Upper lobe of left lung (tissue), 6 donors: ENCODE data around the gene GPN2. TPM values are rescaled to one million over a fixed set of nuclear protein-coding genes. Genes with fewer than 3 reads are reported as not detected.

ENCODE experiments used
- ATAC-seq, 2 donors: fragments of 200-7000 bp; cut with Tn5 transposase; one replicate each; pipeline ENCODE4 v1.9.1; 2022; ENCODE audit warnings: mild to moderate bottlenecking in 2 of 2, moderate library complexity in 2 of 2; ENCODE audit not compliant: low FRiP score in 2 of 2
- DNase-seq, 2 donors: peaks; one replicate each; pipeline ENCODE4 v3.0.0-alpha.2; 2019 to 2020
- H3K27ac ChIP-seq, 4 donors: fragments of 200-600 bp; sonication (generic); one replicate each; pipeline ENCODE4 v1.5.1; 2016 to 2019
- H3K27me3 ChIP-seq, 4 donors: fragments of 200-600 bp; sonication (generic); one replicate each; pipeline ENCODE4 v1.5.1; 2017 to 2019
- H3K36me3 ChIP-seq, 4 donors: fragments of 200-600 bp; sonication (generic); one replicate each; pipeline ENCODE4 v1.5.1; 2016 to 2019
- H3K4me1 ChIP-seq, 4 donors: fragments of 200-600 bp; sonication (generic); one replicate each; pipeline ENCODE4 v1.5.1; 2018 to 2019
- H3K4me3 ChIP-seq, 4 donors: fragments of 200-600 bp; sonication (generic); one replicate each; pipeline ENCODE4 v1.5.1; 2017 to 2019; ENCODE audit warnings: mild to moderate bottlenecking in 2 of 4, moderate library complexity in 1 of 4
- H3K9me3 ChIP-seq, 4 donors: fragments of 200-600 bp; sonication (generic); one replicate each; pipeline ENCODE4 v1.5.1; 2018 to 2019
- CTCF ChIP-seq, 6 experiments: fragments of 450-650 bp in 4 of 6; fragments of 200-600 bp in 2 of 6; sonication (generic) in 2 of 6; IDR thresholded peaks; one replicate each; pipeline ENCODE4 v1.5.1; 2016 to 2019; ENCODE audit warnings: antibody characterized with exemption in 6 of 6
- EP300 ChIP-seq, 4 donors: sonication (generic); formaldehyde crosslinking; IDR thresholded peaks; one replicate each; pipeline ENCODE4 v1.5.1; 2017; ENCODE audit warnings: antibody characterized with exemption in 4 of 4, control low read depth in 2 of 4
- POLR2A ChIP-seq, 4 donors: fragments of 450-650 bp; IDR thresholded peaks; one replicate each; pipeline ENCODE4 v1.5.1; 2016 to 2017; ENCODE audit warnings: antibody characterized with exemption in 4 of 4, mild to moderate bottlenecking in 2 of 4
- POLR2AphosphoS5 ChIP-seq, 2 donors: sonication (generic); formaldehyde crosslinking; IDR thresholded peaks; one replicate each; pipeline ENCODE4 v1.5.1; 2017; ENCODE audit warnings: antibody characterized with exemption in 2 of 2
- WGBS, 2 donors: methylation state at CpG; one replicate each; pipeline ENCODE4 v1.1.5; 2017 to 2018; 5-methylcytosine and 5-hydroxymethylcytosine counted together
- total RNA-seq, 6 donors: library from RNA; depleted of rRNA in 4 of 6; stranded (reverse); fragments of >200 nt in 4 of 6; gene quantifications; one replicate each; pipeline versions ENCODE4 v1.1.0 to v1.2.1, GENCODE V29; 2016 to 2021
- donor health status: DM: no; HTN: no; CAD: no; lungs with moderate emphysema.
- donor health status: DM: no; HTN: yes; CAD: no; lungs with severe emphysema.

GPN2 gene
- total RNA-seq, 6 donors from 2014 or later, result 10.1 to 29.6 (median 18.5) TPM

GRCh38 chr1:26864610-26865480 is 25.2 kb downstream of the GPN2 start:
- TF ChIP-seq POLR2AphosphoS5 (IDR thresholded peaks at IDR 0.05) (peak; percentile 81 to 93), EP300 (IDR thresholded peaks at IDR 0.05) (peak in 1 of 4 donors; percentile 47), CTCF (IDR thresholded peaks at IDR 0.05) (peak in 3 of 6 experiments; percentile 21 to 28 (median 23)), POLR2A (IDR thresholded peaks at IDR 0.05) (peak; percentile 30 to 91 (median 82))
- ATAC-seq, result peak; percentile 96 to 97
- DNase-seq, result peak; percentile 97 to 98
- peak overlapping the region; percentile 93 to 99 (median 98) for H3K27ac ChIP-seq
- H3K4me3 ChIP-seq, result peak overlapping the region; percentile 51 to 65 (median 60)
- H3K36me3 ChIP-seq, result no peaks in the 10 kb centered on the region
- no peaks in the 10 kb centered on the region for H3K9me3 ChIP-seq
- WGBS, 2 donors, result 0% methylated on average over 9 to 58 of the region's 75 CpGs
- H3K27me3 ChIP-seq, result no peaks in the 10 kb centered on the region
- peaks cover 16 to 30% (median 18%) of the 10 kb centered on the region in 4 donors for H3K4me1 ChIP-seq

GRCh38 chr1:26863685-26864077 is 26.4 kb downstream of the GPN2 start:
- TF ChIP-seq POLR2AphosphoS5 (IDR thresholded peaks at IDR 0.05) (no peak), POLR2A (IDR thresholded peaks at IDR 0.05) (no peak), EP300 (IDR thresholded peaks at IDR 0.05) (no peak), CTCF (IDR thresholded peaks at IDR 0.05) (no peak)
- DNase-seq (peak in 1 of 2 donors; percentile 69), ATAC-seq (no peak)
- peak overlapping the region; percentile 93 to 99 (median 98) for H3K27ac ChIP-seq
- H3K9me3 ChIP-seq, result no peaks in the 10 kb centered on the region
- no peaks in the 10 kb centered on the region for H3K36me3 ChIP-seq
- peaks cover 16 to 30% (median 18%) of the 10 kb centered on the region in 4 donors for H3K4me1 ChIP-seq
- no peaks in the 10 kb centered on the region for H3K27me3 ChIP-seq
- 56 to 71% methylated on average over 10 to 20 of the region's 20 CpGs for WGBS, 2 donors
- H3K4me3 ChIP-seq, result peak overlapping the region; percentile 18 to 65 (median 60)

- ATAC-seq, result peak in 1 of 2 donors; percentile 87
- TF ChIP-seq CTCF (IDR thresholded peaks at IDR 0.05) (peak in 5 of 6 experiments; percentile 27 to 60 (median 47)), POLR2A (IDR thresholded peaks at IDR 0.05) (peak in 3 of 4 donors; percentile 43 to 85 (median 69)), POLR2AphosphoS5 (IDR thresholded peaks at IDR 0.05) (peak; percentile 18 to 91), EP300 (IDR thresholded peaks at IDR 0.05) (peak in 1 of 4 donors; percentile 35)
- peak; percentile 86 to 87 for DNase-seq
- Histone ChIP-seq H3K4me1 (peaks cover 16 to 30% (median 18%) of the 10 kb centered on the region in 4 donors), H3K4me3 (peak within 1 kb of the TSS; percentile 18 to 65 (median 60)), H3K9me3 (no peaks in the 10 kb centered on the region), H3K27me3 (no peaks in the 10 kb centered on the region), H3K36me3 (peaks cover 0 to 3% (median 1%) of the 10 kb centered on the region in 4 donors), H3K27ac (peak within 1 kb of the TSS; percentile 93 to 99 (median 98))
- WGBS, 2 donors, result 82 to 83% methylated on average over 25 to 36 of the region's 37 CpGs
Observed at GRCh38 chr1:26862781-26863684, 27.1 kb downstream of the GPN2 start, which contains the start of gene SFN. TSS of gene SFN (plus strand) at chr1:26863149. CDS start at chr1:26863213, 64 bp downstream.

- no peak for ATAC-seq
- DNase-seq, result peak in 1 of 2 donors; percentile 68
- peaks cover 15 to 26% (median 17%) of the 10 kb centered on the region in 4 donors for H3K4me1 ChIP-seq
- peak overlapping the region; percentile 67 to 99 (median 98) for H3K27ac ChIP-seq
- H3K9me3 ChIP-seq, result no peaks in the 10 kb centered on the region
- 72 to 77% methylated on average over 7 of the region's 7 CpGs for WGBS, 2 donors
- no peaks in the 10 kb centered on the region for H3K27me3 ChIP-seq
- peaks cover 0 to 12% (median 3%) of the 10 kb centered on the region in 4 donors for H3K36me3 ChIP-seq
- H3K4me3 ChIP-seq, result no peak overlapping the region
- TF ChIP-seq EP300 (IDR thresholded peaks at IDR 0.05), result no peak
- no peak for TF ChIP-seq POLR2A (IDR thresholded peaks at IDR 0.05)
Observed at GRCh38 chr1:26861889-26862378, 28.1 kb downstream of the GPN2 start.
